GM23338 (cell line): ENCODE results near the gene SCYGR8.

Experiments used
- CREB1 ChIP-seq: fragments of 250-450 bp; sonication (Bioruptor Pico); IDR thresholded peaks from 2 replicates; pipeline ENCODE4 v1.5.0; 2020; ENCODE audit warnings: low read depth, mild to moderate bottlenecking, moderate library complexity
- EZH2 ChIP-seq: fragments of 200-600 bp; sonication (generic); IDR thresholded peaks from one replicate; pipeline ENCODE4 v1.8.0; 2017; ENCODE audit warnings: antibody characterized with exemption, mild to moderate bottlenecking, low read depth; ENCODE audit not compliant: unreplicated experiment
- EZH2phosphoT487 ChIP-seq: fragments of 200-600 bp; sonication (generic); IDR thresholded peaks from one replicate; pipeline ENCODE4 v1.8.1; 2018; ENCODE audit warnings: antibody characterized with exemption; ENCODE audit not compliant: unreplicated experiment
- JUNB ChIP-seq: IDR thresholded peaks from one replicate; pipeline ENCODE4 v1.6.1; 2016; ENCODE audit warnings: antibody characterized with exemption; ENCODE audit not compliant: unreplicated experiment
- POLR2AphosphoS5 ChIP-seq: IDR thresholded peaks from 2 replicates; pipeline ENCODE4 v1.6.1; 2016; ENCODE audit warnings: antibody characterized with exemption, low read depth
- ZNF331 ChIP-seq: fragments of 250-450 bp; sonication (Bioruptor Pico); IDR thresholded peaks from 2 replicates; pipeline ENCODE4 v1.5.0; 2020; ENCODE audit warnings: low read depth, mild to moderate bottlenecking, moderate library complexity
- TF ChIP-seq, protein P1 (sequence below), 2 experiments: fragments of 200-600 bp in 1 of 2; sonication (generic) in 1 of 2; conservative IDR thresholded peaks; 2 replicates each; pipeline versions ENCODE4 v1.5.1 to v1.6.1; 2016 to 2017; ENCODE audit warnings: antibody characterized with exemption in 2 of 2, low read depth in 2 of 2, mild to moderate bottlenecking in 2 of 2, moderate library complexity in 1 of 2
- TF ChIP-seq, protein P2 (sequence below): IDR thresholded peaks from one replicate; pipeline ENCODE4 v1.6.1; 2018; ENCODE audit warnings: antibody characterized with exemption; ENCODE audit not compliant: unreplicated experiment

DNA sequence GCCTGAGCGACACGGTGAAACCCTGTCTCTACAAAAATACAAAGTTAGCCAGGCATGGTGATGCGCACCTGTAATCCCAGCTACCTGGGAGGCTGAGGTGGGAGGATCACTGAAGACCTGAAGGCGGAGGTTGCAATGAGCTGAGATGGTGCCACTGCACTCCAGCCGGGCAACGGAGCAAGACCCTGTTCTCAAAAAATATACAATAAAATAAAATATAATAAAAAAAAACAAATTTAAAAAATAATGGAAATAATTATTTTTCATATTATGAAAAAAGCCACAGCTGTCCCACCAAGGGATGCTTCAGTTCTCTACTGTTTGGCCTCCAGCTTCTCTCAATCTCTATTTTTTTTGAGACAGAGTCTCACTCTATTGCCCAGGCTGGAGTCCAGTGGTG lies 38.3 kb upstream of the SCYGR8 start:
- TF ChIP-seq, protein P1, sequence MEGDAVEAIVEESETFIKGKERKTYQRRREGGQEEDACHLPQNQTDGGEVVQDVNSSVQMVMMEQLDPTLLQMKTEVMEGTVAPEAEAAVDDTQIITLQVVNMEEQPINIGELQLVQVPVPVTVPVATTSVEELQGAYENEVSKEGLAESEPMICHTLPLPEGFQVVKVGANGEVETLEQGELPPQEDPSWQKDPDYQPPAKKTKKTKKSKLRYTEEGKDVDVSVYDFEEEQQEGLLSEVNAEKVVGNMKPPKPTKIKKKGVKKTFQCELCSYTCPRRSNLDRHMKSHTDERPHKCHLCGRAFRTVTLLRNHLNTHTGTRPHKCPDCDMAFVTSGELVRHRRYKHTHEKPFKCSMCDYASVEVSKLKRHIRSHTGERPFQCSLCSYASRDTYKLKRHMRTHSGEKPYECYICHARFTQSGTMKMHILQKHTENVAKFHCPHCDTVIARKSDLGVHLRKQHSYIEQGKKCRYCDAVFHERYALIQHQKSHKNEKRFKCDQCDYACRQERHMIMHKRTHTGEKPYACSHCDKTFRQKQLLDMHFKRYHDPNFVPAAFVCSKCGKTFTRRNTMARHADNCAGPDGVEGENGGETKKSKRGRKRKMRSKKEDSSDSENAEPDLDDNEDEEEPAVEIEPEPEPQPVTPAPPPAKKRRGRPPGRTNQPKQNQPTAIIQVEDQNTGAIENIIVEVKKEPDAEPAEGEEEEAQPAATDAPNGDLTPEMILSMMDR (conservative IDR thresholded peaks at IDR 0.05; ENCODE audit: low read depth in 2 of 2), result no peak
- TF ChIP-seq EZH2, result no peak
- TF ChIP-seq EZH2phosphoT487, result no peak
- TF ChIP-seq ZNF331, result no peak
- TF ChIP-seq, protein P2, sequence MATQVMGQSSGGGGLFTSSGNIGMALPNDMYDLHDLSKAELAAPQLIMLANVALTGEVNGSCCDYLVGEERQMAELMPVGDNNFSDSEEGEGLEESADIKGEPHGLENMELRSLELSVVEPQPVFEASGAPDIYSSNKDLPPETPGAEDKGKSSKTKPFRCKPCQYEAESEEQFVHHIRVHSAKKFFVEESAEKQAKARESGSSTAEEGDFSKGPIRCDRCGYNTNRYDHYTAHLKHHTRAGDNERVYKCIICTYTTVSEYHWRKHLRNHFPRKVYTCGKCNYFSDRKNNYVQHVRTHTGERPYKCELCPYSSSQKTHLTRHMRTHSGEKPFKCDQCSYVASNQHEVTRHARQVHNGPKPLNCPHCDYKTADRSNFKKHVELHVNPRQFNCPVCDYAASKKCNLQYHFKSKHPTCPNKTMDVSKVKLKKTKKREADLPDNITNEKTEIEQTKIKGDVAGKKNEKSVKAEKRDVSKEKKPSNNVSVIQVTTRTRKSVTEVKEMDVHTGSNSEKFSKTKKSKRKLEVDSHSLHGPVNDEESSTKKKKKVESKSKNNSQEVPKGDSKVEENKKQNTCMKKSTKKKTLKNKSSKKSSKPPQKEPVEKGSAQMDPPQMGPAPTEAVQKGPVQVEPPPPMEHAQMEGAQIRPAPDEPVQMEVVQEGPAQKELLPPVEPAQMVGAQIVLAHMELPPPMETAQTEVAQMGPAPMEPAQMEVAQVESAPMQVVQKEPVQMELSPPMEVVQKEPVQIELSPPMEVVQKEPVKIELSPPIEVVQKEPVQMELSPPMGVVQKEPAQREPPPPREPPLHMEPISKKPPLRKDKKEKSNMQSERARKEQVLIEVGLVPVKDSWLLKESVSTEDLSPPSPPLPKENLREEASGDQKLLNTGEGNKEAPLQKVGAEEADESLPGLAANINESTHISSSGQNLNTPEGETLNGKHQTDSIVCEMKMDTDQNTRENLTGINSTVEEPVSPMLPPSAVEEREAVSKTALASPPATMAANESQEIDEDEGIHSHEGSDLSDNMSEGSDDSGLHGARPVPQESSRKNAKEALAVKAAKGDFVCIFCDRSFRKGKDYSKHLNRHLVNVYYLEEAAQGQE, result no peak
- no peak for TF ChIP-seq POLR2AphosphoS5
- no peak for TF ChIP-seq CREB1
- TF ChIP-seq JUNB, result no peak
